Activated CD8-positive, alpha-beta memory T cell treated with anti-CD3 and anti-CD28 coated beads for 36 hours (primary cell): ENCODE data around the gene VPS36. TPM values are rescaled to one million over a fixed set of nuclear protein-coding genes. Genes with fewer than 3 reads are reported as not detected.
"Not testable (repeated sequence)": the region's sequence is repeated elsewhere in the genome, so short reads cannot be mapped to it uniquely, and the experiment has no call there.

Source experiments
- CTCF ChIA-PET: fragments of 350-600 bp; sonication (Branson Sonifier 250); formaldehyde crosslinking; loops from one replicate; lab custom pipeline; 2021; ENCODE audit warnings: antibody characterized with exemption; lab: Charles Lee
- POLR2A ChIA-PET: fragments of 350-600 bp; sonication (Branson Sonifier 250); formaldehyde crosslinking; loops from one replicate; lab custom pipeline; 2021; ENCODE audit warnings: antibody characterized with exemption; lab: Charles Lee
- total RNA-seq, 2 experiments: library from RNA; stranded (reverse); gene quantifications; one replicate each; pipeline ENCODE4 v1.2.3, GENCODE V29; 2021

The VPS36 gene
- total RNA-seq, 2 experiments from 2014 or later, result 33.5 to 36.5 TPM

GRCh38 chr13:52449331-52450011, 963 bp downstream of the VPS36 start:
- ChIA-PET POLR2A (interaction anchor here (0.8 to 1.7 kb wide), 2 partner anchors 168 to 203 kb away, joined by 4 to 6 read pairs; partner anchors contain the start of gene SUGT1), CTCF (interaction anchor here (0.8 to 1.5 kb wide), 5 partner anchors 8 to 106 kb away, joined by 3 to 8 read pairs (median 3); no protein-coding TSS in a partner anchor)

- POLR2A ChIA-PET, result interaction anchor here (0.5 kb wide), 1 partner anchor 251 kb away, joined by 3 read pairs; no protein-coding TSS in a partner anchor
- CTCF ChIA-PET, result no interaction called here
Measured at GRCh38 chr13:52447815-52448552, 2.5 kb downstream of the VPS36 start.

DNA sequence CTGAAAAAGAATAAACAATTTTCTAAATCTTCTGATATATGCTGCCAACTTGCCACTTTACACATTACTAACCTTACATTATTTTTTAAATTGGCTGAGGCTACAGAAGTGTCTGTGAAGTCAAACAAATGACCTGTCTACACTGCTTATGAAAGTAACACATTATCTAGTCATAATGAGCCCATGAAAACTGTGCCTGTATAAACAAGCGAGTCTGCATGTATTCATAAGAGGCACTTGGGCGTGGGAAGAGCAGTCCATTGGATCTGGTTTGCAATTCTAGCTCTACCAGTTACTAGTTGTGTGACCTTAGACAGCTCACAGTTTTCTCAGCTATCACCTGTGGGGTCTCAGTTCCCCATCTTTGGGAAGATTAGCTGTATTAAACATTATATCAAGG, 3.1 kb downstream of the VPS36 start:
- ChIA-PET POLR2A (no interaction called here), CTCF (no interaction called here)

GRCh38 chr13:52446265-52446664, 4.2 kb downstream of the VPS36 start:
- ChIA-PET POLR2A (no interaction called here), CTCF (interaction anchor here (0.7 kb wide), 1 partner anchor 23 kb away, joined by 6 read pairs; no protein-coding TSS in a partner anchor)

- POLR2A ChIA-PET, result no interaction called here
- CTCF ChIA-PET, result interaction anchor here (1.0 to 2.0 kb wide), 2 partner anchors 13 to 18 kb away, joined by 3 to 8 read pairs; partner anchors contain the start of gene VPS36
Measured at GRCh38 chr13:52432456-52432855, 18.0 kb downstream of the VPS36 start.

- CTCF ChIA-PET, result interaction anchor here (1.3 kb wide), 1 partner anchor 21 kb away, joined by 3 read pairs; no protein-coding TSS in a partner anchor
- POLR2A ChIA-PET, result no interaction called here
Measured at GRCh38 chr13:52428295-52428694, 22.1 kb downstream of the VPS36 start.

- ChIA-PET CTCF (interaction anchor here (1.0 kb wide), 1 partner anchor 11 kb away, joined by 3 read pairs; no protein-coding TSS in a partner anchor), POLR2A (no interaction called here)
Measured at GRCh38 chr13:52421216-52421615, 29.2 kb downstream of the VPS36 start.

- POLR2A ChIA-PET, result no interaction called here
- CTCF ChIA-PET, result interaction anchor here (0.9 kb wide), 1 partner anchor 13 kb away, joined by 3 read pairs; no protein-coding TSS in a partner anchor
Measured at GRCh38 chr13:52419080-52419479, 31.4 kb downstream of the VPS36 start.

- CTCF ChIA-PET, result no interaction called here
- POLR2A ChIA-PET, result no interaction called here
Measured at GRCh38 chr13:52414963-52415362, 35.5 kb downstream of the VPS36 start.

DNA sequence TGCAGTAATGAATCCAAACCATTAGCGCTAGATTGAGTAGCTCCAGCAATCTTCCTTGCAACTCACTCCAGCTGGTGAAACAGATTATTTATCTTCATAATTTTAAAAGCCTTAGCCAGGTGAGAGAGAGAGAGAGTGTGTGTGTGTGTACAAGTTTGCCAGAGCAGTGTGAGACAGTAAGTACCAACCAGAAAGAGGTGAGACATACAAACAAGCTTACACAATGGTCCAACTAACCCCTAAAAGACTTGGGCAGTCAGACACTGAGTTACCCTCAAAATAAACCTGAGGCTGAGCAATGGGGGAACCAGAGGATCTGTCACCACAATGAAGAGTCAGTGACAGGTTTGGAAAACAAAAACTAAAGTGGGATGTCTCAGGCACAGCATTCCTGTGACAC, 36.4 kb downstream of the VPS36 start:
- POLR2A ChIA-PET, result no interaction called here
- CTCF ChIA-PET, result no interaction called here

GRCh38 chr13:52412128-52412527, 38.3 kb downstream of the VPS36 start:
- ChIA-PET CTCF (no interaction called here), POLR2A (no interaction called here)

DNA sequence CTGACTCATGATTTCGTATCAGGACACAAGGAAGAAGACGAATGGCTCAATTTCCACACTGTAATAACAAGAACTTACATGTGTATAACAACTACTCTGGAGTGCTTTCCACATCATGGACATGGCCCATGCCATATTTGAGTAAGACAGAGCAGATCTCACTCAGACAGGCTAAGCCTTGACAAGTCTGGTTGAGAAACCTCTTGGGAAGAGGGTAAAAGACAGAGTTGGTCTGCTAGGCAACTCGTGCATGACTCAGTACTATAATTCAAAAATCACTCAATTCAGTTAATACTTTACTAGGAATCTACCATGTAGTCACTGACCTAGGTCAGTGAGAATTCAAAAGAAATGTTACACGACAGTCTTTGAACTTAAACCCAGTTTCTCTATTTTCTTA, 38.8 kb downstream of the VPS36 start:
- ChIA-PET POLR2A (no interaction called here), CTCF (no interaction called here)

- POLR2A ChIA-PET, result not testable (repeated sequence)
- CTCF ChIA-PET, result interaction anchor here (1.2 kb wide), 1 partner anchor 43 kb away, joined by 3 read pairs; the partner anchor contains the start of gene VPS36
Measured at GRCh38 chr13:52408071-52408658, 42.3 kb downstream of the VPS36 start.

GRCh38 chr13:52407436-52407835, 43.0 kb downstream of the VPS36 start:
- POLR2A ChIA-PET, result not testable (repeated sequence)
- CTCF ChIA-PET, result interaction anchor here (0.6 to 1.2 kb wide), 2 partner anchors 43 to 60 kb away, joined by 3 read pairs; partner anchors contain the start of gene VPS36

DNA sequence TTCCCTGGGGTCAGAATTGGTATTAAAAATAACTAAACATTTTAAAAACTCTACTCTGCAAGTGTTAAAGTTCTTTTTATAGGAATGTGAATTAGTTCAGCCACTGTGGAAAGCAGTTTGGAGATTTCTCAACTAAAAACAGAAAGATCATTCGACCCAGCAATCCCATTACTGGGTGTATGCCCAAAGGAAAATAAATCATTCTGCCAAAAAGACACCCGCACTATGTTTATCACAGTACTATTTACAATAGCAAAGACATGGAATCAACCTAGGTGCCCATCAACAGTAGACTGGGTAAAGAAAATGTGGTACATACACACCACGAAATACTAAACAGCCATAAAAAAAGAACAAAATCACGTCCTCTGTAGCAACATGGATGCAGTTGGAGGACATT, 43.8 kb downstream of the VPS36 start:
- ChIA-PET POLR2A (no interaction called here), CTCF (interaction anchor here (0.6 kb wide), 1 partner anchor 59 kb away, joined by 3 read pairs; no protein-coding TSS in a partner anchor)

- POLR2A ChIA-PET, result no interaction called here
- CTCF ChIA-PET, result no interaction called here
Measured at GRCh38 chr13:52405767-52406494, 44.5 kb downstream of the VPS36 start, which contains the start of gene THSD1. Gene THSD1 (minus strand): TSS chr13:52406172. CDS start chr13:52402600, 3,572 bp downstream.

- POLR2A ChIA-PET, result no interaction called here
- CTCF ChIA-PET, result no interaction called here
Measured at GRCh38 chr13:52405369-52405766, 45.1 kb downstream of the VPS36 start.

GRCh38 chr13:52399708-52400107, 50.7 kb downstream of the VPS36 start:
- CTCF ChIA-PET, result interaction anchor here (0.5 kb wide), 1 partner anchor 53 kb away, joined by 3 read pairs; no protein-coding TSS in a partner anchor
- POLR2A ChIA-PET, result no interaction called here

DNA sequence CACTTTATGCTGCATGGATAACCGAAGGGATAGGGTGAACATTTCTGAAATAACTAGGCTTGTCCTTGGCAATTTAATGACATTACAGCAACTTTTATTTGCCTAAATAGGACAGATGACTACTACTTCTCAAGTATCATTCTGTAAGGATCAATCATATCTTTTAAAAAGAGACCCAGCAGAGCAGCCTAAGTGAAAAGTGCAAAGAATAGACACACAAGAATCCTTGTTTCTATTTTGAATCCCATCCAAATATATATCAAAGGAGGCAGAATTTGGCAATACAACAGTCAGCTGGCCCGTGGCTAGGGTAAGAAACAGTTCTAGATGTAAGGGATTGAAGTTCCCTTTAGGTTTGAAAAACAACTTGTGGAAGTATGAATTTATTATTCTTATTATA, 51.4 kb downstream of the VPS36 start:
- ChIA-PET POLR2A (no interaction called here), CTCF (interaction anchor here (0.5 kb wide), 1 partner anchor 54 kb away, joined by 3 read pairs; no protein-coding TSS in a partner anchor)
